Ectodermal cell (in vitro differentiated cells): ENCODE data around the gene CAB39.

Experiments
- H3K27ac ChIP-seq: 2 replicates; pipeline ENCODE4 v1.7.0; 2013; ENCODE audit warnings: mild to moderate bottlenecking, low read depth, low read length; ENCODE audit not compliant: insufficient read depth, poor library complexity, severe bottlenecking
- H3K27me3 ChIP-seq: 2 replicates; pipeline ENCODE4 v1.7.0; 2013; ENCODE audit warnings: mild to moderate bottlenecking, low read length; ENCODE audit not compliant: insufficient read depth, control insufficient read depth, poor library complexity, severe bottlenecking
- H3K36me3 ChIP-seq: one replicate; pipeline ENCODE4 v1.7.0; 2013; ENCODE audit warnings: low read length; ENCODE audit not compliant: control insufficient read depth, insufficient read depth
- H3K4me1 ChIP-seq: one replicate; pipeline ENCODE4 v1.7.0; 2013; ENCODE audit warnings: low read length; ENCODE audit not compliant: control insufficient read depth, insufficient read depth
- H3K4me3 ChIP-seq: 2 replicates; pipeline ENCODE4 v1.7.0; 2013; ENCODE audit warnings: low read depth, low read length, control low read depth; ENCODE audit not compliant: insufficient read depth
- H3K9me3 ChIP-seq: 2 replicates; pipeline ENCODE4 v1.7.0; 2013; ENCODE audit warnings: mild to moderate bottlenecking, low read length, moderate library complexity; ENCODE audit not compliant: control insufficient read depth
- WGBS, 2 experiments: methylation state at CpG; one replicate each; pipeline ENCODE4 v1.1.7; 2013; ENCODE audit warnings: missing lambda C conversion rate in 2 of 2; 5-methylcytosine and 5-hydroxymethylcytosine counted together

CAB39 gene

DNA sequence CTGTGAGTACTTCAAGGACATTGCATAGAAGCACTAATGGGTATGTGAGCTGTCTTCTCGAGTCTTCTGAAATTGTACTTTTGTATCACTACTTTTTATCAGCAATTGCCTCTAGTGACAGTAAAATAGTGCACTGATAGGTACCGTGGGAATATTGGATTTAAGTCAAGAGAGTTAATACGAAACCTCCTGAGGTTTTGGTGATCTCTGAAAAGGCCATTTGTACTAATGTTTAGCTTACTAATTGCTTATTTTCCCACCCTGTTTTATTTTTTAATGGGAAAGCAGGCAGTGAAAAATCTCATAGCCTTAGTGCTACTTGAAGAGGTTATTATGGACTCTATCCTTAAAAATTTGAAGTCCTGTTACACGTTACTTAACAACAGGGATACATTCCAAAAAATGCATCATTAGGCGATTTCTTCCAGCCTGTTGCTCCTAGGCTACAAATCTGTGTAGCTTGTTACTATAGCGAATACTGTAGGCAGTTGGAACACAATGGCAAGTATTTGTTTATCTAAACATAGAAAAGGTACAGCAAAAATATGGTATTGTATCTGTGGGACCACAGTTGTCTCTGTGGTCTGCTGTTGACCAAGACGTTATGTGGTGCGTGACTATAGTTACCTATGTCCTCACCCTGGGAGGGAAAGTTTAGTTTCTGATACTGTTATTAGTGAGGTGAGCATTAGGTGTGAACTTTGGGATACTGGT lies 65.9 kb downstream of the CAB39 start:
- Histone ChIP-seq H3K4me3 (no peak overlapping the region), H3K27ac (no peak overlapping the region), H3K4me1 (no peaks in the 10 kb centered on the region), H3K36me3 (no peaks in the 10 kb centered on the region), H3K27me3 (no peaks in the 10 kb centered on the region), H3K9me3 (no peaks in the 10 kb centered on the region)
- 93 to 94% methylated on average over 8 of the region's 8 CpGs for WGBS, 2 experiments

DNA sequence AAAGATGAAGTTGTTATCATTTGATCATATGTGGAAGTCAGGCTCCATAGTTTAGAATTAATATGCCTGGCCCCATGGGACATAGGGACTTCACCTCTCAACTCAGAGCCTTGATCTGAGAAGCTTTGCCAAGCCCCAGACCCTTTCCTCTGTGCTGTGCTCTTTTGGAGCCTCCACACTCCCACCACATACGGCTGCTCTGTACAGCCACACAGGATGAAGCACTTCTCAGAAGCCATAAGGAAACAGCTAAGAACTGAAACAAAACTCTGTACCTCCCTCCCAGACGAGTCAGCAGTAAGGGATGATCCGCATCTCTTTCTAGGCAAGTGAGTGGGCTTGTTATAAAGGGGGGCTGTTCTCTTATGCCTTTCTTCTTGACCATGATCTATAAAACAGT lies 66.5 kb downstream of the CAB39 start:
- Histone ChIP-seq H3K27ac (no peak overlapping the region), H3K36me3 (peaks cover under 1% of the 10 kb centered on the region), H3K4me3 (no peak overlapping the region), H3K9me3 (no peaks in the 10 kb centered on the region), H3K27me3 (no peaks in the 10 kb centered on the region), H3K4me1 (no peaks in the 10 kb centered on the region)
- WGBS, 2 experiments: 94 to 98% methylated on average over 3 of the region's 3 CpGs

GRCh38 chr2:230779607-230780006 lies 67.0 kb downstream of the CAB39 start:
- Histone ChIP-seq H3K36me3 (peaks cover 4% of the 10 kb centered on the region), H3K4me3 (no peak overlapping the region), H3K9me3 (peaks cover 2% of the 10 kb centered on the region), H3K27me3 (no peaks in the 10 kb centered on the region), H3K4me1 (no peaks in the 10 kb centered on the region), H3K27ac (no peak overlapping the region)
- 98 to 100% methylated on average over 1 of the region's 1 CpG for WGBS, 2 experiments

DNA sequence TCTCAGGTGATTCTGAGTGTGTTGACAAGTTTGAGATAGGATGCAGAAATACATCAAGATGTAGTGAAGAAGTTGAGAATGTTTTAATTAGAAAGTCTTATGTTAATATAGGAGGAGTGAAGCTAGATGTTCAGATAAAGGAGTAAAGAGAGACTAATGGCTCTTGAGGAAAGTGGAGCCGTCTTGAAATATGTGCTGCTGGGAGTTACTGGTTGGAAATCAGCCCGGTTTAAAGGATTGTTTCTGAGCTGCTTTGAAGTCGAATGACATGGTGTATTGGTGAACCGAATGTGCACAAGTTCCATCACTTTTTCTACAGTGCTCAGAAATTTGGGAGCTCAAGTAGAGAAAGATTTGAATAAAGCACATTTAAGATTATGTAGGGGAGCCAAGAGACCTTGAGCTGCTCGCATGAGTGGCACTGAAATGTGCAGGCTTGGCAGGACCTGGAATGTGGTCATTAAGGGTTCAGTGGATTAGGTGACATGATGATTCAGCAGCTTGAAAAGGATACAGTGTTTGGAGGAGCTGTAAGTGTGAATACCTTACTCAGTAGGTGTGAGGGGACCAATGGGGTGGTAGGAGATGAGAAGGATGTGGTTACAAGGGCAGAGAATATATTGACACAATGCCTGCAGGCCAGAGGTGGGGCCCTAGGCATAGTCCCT lies 68.6 kb downstream of the CAB39 start:
- Histone ChIP-seq H3K9me3 (peaks cover 2% of the 10 kb centered on the region), H3K4me1 (no peaks in the 10 kb centered on the region), H3K4me3 (no peak overlapping the region), H3K27ac (no peak overlapping the region), H3K36me3 (peaks cover 4% of the 10 kb centered on the region), H3K27me3 (no peaks in the 10 kb centered on the region)
- 88 to 96% methylated on average over 5 of the region's 5 CpGs for whole genome bisulfite sequencing, 2 experiments

DNA sequence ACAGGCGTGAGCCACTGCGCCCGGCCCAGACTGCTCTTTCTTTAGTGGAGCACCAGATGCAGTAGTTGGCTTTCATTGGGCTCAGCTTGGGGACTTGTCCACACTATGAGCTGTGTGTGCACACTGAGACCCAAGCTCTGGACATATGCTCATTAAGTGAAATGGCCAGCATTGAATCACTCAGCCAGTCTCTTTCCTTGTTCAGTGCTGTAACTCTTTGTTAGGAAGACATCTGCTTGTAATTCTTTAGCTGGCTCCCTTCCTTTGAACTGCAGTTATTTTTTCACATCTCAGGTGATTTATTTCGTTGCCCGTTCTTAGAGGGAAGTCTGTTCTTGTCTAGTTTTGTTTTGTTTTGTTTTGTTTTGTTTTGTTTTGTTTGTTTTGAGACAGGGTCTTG lies 70.5 kb downstream of the CAB39 start:
- peaks cover 2% of the 10 kb centered on the region for H3K9me3 ChIP-seq
- no peaks in the 10 kb centered on the region for H3K4me1 ChIP-seq
- 91 to 93% methylated on average over 5 of the region's 5 CpGs for WGBS, 2 experiments
- H3K36me3 ChIP-seq: peaks cover 4% of the 10 kb centered on the region
- no peak overlapping the region for H3K4me3 ChIP-seq
- H3K27me3 ChIP-seq: no peaks in the 10 kb centered on the region
- H3K27ac ChIP-seq: no peak overlapping the region

DNA sequence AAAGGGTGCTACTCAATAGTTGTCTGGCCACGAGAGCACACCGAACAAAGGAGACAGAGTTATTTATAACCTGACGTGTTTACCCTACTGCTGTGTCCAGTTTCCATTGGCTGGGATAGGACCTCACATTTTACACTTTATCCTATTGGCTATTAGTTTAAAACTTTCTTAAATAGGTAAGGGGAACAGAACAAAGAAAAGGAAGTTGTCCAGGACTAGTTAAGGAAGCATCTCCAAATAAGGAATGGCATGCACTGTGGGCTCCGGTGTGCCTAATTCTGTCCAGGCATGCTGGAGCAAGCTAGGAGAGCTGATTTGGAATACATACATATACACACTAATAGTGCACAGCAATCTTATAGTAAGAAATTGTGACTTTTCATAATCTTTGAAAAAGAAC lies 72.2 kb downstream of the CAB39 start:
- WGBS, 2 experiments: 92 to 98% methylated on average over 4 of the region's 4 CpGs

DNA sequence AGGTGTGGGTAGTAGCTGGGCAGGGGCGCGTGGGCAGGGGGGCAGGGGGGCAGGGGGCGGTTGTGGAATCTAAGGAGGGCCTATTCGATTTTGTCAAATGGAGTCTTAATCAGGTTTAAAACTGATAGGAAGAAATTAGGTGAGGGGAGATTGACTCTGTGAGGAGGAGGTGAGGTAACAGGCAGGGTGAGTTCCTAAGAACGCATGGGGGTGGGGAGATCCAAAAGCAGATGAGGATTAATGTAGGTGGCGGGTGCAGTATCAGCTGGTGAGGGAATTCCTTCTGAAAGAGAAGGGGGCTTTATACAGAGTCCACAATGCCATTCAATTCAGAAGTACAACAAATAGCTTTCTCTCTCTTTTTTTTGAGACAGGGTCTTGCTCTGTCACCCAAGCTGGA lies 72.7 kb downstream of the CAB39 start:
- no peak overlapping the region for H3K4me3 ChIP-seq
- 94 to 96% methylated on average over 6 of the region's 6 CpGs for WGBS, 2 experiments
- H3K4me1 ChIP-seq: no peaks in the 10 kb centered on the region
- H3K27ac ChIP-seq: no peak overlapping the region
- H3K27me3 ChIP-seq: no peaks in the 10 kb centered on the region
- H3K36me3 ChIP-seq: peaks cover 4% of the 10 kb centered on the region
- H3K9me3 ChIP-seq: peaks cover 2% of the 10 kb centered on the region

More for the DNA sequence above, 72.2 kb downstream of the CAB39 start:
- no peak overlapping the region for H3K4me3 ChIP-seq
- H3K27ac ChIP-seq: no peak overlapping the region
- H3K4me1 ChIP-seq: no peaks in the 10 kb centered on the region
- no peaks in the 10 kb centered on the region for H3K27me3 ChIP-seq
- peaks cover 2% of the 10 kb centered on the region for H3K9me3 ChIP-seq
- peaks cover 4% of the 10 kb centered on the region for H3K36me3 ChIP-seq

- no peaks in the 10 kb centered on the region for H3K4me1 ChIP-seq
- H3K27ac ChIP-seq: no peak overlapping the region
- peaks cover 8% of the 10 kb centered on the region for H3K36me3 ChIP-seq
Measured at GRCh38 chr2:230787101-230787500, 74.5 kb downstream of the CAB39 start.

DNA sequence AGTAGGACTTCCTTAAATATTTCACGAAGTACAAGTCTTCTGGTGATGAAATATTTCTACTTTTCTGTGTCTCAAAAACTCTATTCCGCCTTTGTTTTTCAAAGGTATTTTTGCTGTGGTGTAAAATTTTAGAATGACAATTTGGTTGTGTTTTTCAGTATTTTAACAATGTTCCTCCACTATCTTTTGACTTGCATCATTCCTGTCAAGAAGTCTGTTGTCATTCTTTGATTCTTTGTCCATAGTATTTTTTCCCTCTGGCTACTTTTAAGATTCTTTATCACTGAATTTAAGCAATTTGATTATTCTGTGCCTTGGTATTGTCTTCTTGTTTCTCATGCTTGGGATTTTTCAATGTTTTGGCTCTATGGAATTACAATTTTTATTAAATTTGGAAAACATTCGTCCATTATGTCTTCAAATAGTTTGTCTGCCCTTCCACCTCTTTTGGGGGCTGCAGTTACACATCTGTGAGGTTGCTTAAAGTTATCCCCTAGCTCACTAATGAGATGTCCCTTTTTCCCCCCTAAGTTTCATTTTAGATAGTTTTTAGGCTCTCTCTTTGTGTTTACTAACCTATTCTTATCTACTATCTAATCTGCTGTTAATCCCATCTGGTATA lies 76.0 kb downstream of the CAB39 start:
- Histone ChIP-seq H3K9me3 (peaks cover 2% of the 10 kb centered on the region), H3K4me3 (no peak overlapping the region), H3K27ac (no peak overlapping the region), H3K4me1 (no peaks in the 10 kb centered on the region), H3K27me3 (no peaks in the 10 kb centered on the region), H3K36me3 (peaks cover 8% of the 10 kb centered on the region)
- 90 to 100% methylated on average over 1 to 3 of the region's 3 CpGs for WGBS, 2 experiments

More at GRCh38 chr2:230787101-230787500, 74.5 kb downstream of the CAB39 start:
- Histone ChIP-seq H3K27me3 (no peaks in the 10 kb centered on the region), H3K9me3 (peaks cover 2% of the 10 kb centered on the region), H3K4me3 (no peak overlapping the region)
- WGBS, 2 experiments: 97 to 99% methylated on average over 2 of the region's 2 CpGs

- no peak overlapping the region for H3K4me3 ChIP-seq
- 97 to 98% methylated on average over 1 of the region's 1 CpG for WGBS, 2 experiments
- no peaks in the 10 kb centered on the region for H3K4me1 ChIP-seq
- no peak overlapping the region for H3K27ac ChIP-seq
- no peaks in the 10 kb centered on the region for H3K27me3 ChIP-seq
- H3K9me3 ChIP-seq: no peaks in the 10 kb centered on the region
- H3K36me3 ChIP-seq: peaks cover 6% of the 10 kb centered on the region
Measured at GRCh38 chr2:230790981-230791380, 78.3 kb downstream of the CAB39 start.
